Adrenal gland (tissue), 5 donors: Measurements from ENCODE around the gene ACYP1.

Experiments
- CTCF ChIP-seq, 6 experiments: fragments of 450-650 bp in 4 of 6; fragments of 200-600 bp in 2 of 6; sonication (generic) in 1 of 6; IDR thresholded peaks; 1 replicate in 5 of 6; 2 replicates in 1 of 6; pipeline versions ENCODE4 v1.5.1 to v1.8.0; 2016 to 2021; ENCODE audit warnings: antibody characterized with exemption in 6 of 6, mild to moderate bottlenecking in 2 of 6, moderate library complexity in 1 of 6
- POLR2A ChIP-seq, 2 donors: fragments of 450-650 bp; IDR thresholded peaks; one replicate each; pipeline ENCODE4 v1.6.1; 2017; ENCODE audit warnings: antibody characterized with exemption in 2 of 2, mild to moderate bottlenecking in 2 of 2, moderate library complexity in 1 of 2
- donor health status: DM: no; HTN: no; CAD: no.

- TF ChIP-seq CTCF (IDR thresholded peaks at IDR 0.05), result no peak
- no peak for TF ChIP-seq POLR2A (IDR thresholded peaks at IDR 0.05)
Measured at GRCh38 chr14:75096959-75097358, 33.1 kb upstream of the ACYP1 start.
